Medulla oblongata (tissue), 1 donor: ENCODE measurements around the gene GMPR2.

Experiments
- DNase-seq: peaks from one replicate; pipeline ENCODE4 v3.0.0-alpha.2; 2015; ENCODE audit errors: extremely low spot score

The GMPR2 gene

DNA sequence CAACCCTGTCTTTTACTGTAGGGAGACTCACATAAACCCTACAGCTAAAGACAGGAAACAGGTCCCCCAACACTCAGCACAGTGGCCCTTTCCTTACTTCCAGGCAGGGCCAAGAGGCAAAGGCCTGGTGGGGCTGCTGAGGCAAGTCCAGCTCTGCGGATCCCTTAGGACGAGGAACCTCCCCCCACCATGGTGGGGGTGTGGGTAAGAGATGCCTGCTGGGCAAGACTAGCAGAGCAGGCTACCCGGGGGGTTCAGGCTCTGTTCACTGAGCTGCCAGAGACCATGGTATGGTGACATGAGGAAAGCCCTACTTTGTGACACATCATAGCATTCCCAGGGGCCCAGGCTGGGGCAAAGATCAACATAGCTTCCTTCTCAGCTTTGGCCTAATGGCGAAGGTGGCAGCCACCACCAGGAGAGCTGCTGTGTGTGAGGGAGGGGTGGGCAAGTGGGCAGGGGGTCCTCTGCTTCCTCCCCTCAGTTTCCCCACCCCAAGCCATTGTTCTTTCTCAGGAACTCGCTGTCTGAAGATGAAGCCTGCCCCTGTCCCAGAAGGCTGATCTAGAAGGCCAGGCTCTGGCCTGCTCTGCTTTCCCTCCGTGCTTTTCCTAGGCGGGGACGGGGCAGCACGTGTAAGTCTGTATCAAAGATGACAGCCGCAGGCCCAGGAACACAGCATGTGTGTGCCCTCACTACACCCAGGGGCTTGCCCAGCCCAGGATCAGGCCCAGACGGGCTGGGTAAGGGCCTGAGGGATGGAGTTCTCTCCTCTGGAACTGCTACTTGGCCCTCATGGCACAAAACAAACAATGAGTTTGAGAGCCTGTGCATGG is 19.8 kb downstream of the GMPR2 start:
- no peak for DNase-seq

DNA sequence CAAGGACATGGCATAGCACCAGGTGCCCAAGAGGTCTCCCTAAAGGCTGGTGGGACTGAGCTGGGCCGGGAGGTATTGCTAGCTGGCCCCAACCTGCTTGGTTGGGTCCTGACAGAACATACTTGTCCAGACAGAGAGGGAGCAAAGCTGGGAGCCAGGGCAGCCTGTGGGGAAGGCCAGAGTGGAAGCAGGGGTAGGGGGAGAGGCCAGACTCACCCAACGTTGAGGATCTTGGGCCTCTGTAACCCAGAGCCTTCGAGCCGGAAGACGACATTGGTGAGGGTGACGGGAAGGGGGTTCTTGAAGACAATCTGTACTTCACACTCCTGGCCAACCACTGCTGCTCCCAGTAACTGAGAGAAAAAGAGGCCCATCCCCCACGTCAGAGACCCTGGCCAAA is 21.2 kb downstream of the GMPR2 start:
- no peak for DNase-seq

DNA sequence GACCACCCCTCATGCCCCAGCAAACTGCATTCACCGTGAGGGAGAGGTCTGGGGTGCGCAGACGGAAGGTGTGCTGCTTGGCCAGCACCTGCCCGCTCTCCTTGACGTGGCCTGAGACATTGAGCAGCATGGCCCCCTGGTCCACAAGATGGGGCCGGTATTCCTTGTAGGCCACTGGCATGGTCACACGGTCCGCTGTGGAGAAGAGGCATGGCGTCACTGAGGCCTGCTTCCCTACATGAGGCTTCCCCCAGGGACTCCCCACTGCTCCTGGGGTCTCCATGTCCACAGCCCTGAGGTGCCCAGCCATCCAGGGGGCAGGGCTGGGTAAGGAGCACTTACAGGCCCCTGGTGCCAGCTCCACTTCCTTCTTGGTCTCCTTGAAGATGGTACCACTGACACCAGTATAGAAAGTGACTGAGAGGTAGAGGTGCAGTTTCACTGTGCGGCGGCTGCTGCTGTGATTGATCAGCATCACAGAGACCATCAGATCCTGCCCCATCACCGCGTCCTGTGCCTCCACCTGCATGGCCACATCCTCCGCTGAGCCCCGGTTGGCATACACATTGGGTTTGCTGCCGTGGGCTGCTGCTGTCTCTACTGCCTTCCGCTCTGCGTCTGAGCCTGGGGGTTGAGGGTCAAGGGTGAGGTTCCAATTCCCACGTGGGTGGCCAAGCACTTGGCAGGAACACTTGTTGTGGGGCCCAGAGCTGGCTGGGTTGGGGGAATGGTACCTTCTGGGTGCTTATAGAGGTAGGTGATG is 22.1 kb downstream of the GMPR2 start:
- no peak for DNase-seq

DNA sequence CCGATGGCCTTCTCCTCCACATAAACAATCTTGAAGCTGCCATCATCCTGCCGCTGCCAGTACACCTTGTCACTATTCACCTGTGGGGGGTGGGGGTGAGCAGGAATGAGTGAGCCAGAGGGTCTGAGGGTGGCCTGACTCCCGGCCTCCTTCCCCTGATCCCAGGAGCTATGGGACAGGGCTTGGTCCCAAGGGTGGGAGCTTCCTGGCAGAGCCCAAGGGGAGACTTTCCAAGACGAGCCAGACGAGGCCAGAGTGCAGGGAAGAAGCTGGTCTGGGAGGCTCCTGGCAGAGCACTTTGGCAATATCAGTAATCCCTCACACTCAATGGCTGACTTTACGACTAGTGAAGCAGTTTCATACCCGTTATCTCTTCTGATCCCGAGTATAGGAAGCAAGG is 22.7 kb downstream of the GMPR2 start:
- no peak for DNase-seq

DNA sequence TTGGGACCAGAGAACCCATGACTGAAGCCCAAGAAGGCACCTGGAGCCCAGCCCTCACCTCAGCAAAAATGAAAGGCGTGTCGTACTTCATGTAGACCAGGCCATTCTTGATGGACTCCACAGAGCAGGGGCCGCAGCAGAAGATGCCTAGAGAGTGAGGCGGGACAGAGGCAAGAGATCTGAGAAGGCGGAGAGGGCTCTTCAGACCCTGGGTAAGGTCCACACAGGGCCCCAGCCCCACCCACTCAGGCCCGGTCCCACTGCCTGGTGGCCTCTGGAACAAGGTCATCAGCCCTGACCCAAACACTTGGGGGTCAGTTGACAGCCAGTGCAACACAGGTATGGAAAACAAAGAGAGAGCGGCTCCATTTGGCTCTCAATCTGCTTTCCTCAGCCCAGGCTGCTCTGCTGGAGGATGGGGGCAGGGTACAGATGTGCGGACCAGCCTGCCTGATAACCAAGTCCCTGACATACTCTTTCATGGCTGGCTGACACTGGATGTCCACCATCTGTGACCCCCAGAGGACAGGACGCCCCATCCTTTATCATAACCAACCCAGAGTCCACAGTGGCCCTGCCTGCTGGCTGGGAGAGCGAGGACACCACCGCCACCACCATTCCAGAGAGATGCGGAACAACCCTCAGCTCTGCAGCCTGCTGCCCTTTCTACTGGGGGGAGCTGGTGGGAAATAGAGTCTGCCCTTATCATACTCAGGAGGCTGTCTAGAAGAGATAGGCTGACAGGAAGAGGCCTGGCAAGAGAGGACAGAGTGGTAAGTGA is 23.4 kb downstream of the GMPR2 start:
- DNase-seq: no peak

DNA sequence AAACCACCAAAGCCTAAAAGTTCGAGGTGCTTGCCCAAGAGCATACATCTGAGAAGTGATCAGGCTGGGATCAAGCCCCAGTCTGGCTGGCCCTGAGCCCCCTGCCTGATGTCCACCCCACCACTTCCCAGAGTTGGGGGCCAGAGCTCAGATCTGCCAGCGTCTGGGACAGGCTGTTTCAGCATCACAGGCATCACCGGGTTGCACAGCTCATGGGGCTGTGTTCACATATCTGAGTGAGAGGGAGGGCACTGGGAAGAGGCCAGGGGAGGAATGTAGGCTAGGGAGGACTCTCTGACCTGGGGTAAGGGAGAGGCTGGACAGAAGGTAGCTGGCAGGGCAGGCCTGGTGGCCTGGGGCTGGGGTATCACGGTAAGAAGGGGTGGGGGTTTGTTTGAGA is 24.2 kb downstream of the GMPR2 start:
- no peak for DNase-seq

DNA sequence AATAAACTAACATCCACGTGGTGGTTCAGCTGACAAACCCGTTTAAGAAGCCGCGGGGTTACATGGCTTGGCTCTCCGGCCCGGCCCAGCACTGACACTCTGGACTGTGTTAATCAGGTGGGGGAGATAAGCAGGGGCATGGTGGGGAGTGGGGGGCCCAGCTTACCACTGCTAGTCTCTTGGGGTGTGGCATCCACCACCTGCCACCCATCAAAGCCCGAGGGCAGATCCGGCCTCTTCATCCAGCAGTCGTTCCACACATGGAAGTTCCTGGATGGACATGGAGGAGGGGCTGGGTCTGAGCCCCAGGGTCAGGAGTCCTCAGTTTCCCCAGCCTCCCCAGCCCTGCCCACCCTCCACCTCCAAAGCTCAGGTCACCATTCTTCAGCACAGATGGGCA is 25.4 kb downstream of the GMPR2 start:
- DNase-seq: no peak

DNA sequence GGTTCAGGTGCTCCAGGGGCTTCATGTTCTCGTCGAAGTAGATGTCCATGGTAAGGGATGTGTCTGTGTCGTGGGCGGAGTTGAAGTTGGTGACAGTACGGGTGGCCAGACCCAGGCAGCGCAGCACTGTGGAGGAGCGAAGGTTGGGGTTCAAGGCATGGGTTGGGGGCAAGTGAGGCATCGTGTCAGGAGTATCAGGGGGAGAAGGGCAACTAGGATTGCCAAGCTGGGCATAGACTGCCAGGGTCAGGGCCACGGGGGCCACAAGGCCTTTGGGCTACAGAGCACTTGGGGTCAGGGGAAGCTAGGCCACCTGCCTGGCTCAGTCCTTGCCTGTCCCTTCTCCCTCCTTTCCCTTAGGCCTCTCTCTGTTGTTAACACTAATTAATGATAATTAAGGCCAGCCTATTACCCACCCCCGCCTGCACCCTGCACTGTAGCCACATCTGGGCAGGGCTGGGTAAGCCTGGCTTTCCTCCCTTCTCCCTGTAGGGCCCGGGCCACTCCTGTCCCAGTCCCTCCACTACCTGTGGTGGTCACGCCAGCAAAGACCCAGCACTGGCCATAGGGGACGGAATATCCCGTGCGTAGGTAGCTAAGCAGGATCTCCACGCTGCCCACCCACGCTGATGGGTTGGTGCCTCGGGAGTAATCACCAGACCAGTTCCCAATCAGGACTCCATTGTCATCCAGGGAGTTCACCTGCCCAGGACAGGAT is 26.0 kb downstream of the GMPR2 start:
- DNase-seq: no peak

DNA sequence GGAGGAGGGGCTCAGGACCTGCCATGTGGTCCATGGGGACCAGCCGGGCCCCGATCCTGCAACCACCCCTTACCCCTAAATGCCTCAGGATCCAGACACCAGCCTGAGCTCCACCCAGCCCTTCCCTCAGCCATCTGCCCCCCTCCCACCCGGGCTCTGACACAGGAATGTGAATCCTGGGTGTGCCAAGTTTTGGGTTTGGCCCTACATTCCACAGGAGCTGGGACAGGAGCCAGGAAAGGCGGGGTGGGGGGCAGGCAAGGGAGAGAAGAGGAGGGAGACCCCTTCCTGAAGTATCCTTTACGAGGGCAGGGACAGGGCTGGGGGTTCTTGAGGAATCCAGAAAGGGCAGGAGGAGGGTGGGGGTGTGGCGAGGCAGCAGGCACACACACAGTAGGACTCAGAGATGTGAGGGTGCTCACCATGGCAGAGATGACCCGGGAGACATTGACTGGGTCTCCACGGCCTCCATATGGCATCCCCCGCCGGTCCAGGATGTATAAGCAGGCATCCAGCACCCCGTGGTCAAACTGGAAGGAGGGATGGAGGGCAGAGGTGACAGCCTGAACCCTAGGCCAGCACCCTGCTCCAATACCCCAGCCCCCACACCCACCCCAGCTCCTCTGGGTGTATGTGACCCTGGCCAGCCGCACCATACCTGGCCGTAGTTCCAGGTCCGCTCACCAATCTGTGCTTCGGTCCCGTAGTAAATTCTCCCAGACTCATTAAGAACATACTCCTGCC is 26.7 kb downstream of the GMPR2 start:
- no peak for DNase-seq

DNA sequence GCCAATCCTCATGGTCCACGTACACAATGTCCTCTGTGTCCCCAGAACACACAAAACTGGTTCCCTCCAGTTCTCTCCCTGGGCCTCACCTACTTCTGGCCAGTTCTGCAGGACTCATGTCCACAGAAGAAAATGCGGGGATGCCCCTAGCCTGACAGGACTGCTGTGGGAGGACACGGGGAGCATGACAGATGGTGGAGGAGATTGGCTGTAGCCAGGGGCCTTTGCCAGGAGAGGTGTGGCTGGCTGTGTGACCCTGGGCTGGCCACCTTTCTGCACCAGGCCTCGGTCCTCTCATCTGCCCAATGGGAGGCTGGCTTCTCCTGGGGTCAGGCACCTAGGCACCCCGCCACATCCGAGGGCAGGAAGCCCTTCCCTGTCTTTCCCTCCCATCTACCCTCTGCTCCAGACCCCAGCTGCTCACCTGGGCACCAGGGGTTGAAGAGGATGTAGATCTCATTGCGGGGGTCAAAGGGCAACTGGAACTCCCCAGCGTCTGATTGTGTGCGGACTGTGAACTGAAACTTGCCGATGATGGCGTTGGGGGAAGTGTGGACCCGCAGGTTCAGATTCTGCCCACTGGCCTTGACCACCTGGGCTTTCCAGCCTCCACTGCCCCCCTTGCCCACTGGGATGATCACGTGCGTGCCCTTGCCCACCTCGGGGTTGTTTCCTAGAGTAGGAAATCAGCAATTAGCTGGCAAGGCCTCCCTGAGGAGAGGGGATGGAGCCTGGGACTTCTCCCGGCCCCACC is 27.5 kb downstream of the GMPR2 start:
- DNase-seq: no peak

DNA sequence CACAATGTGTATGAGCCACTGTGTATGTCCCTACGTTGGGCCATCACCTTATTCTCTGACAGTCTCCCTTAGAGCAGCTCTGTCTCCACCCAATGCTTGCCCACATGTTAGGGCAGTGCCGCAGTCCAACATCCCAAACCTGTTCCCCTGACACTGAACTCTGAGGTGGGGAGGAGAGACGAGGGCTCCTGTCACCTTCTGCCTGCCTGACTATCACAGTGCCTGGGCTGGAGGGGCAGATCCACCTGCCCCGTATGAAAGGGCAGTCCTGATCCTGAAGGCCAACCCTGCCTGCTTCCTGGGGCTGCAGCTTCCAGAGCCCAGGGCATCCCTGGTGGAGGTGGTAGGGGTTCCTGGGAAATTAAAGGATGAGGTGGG is 28.0 kb downstream of the GMPR2 start:
- DNase-seq: no peak

DNA sequence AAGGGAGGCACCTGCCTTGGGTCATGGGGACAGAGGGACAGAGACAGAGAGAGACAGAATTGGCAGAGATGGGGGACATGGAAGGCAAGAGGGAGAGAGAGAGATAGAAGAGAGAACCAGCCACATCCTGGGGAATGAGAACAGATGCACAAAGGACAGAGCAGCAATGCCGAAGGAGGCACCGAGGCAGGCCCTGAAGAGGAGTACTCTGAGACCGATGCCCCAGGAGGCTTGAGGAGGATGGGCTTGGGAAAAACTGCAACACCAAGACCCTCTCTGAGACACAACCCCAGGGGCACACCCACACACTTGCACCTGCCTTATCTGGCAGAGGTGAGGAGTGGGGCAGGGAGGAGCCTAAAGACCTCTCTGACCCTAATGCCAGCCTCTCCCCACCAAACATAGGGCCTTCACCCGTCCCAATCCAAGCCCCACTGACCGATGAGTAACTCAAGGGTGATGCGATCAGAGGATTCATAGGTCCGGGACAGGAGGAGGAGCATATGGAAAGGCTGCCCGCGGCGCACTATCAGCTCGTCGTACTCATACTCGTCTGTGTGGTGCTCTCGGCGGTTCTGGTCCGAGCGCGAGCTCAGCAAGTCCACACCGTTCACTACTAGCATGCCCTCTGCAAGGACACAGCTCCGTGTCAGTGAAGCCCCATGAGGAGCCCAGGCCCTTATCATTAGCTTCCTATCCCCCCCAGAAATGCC is 28.7 kb downstream of the GMPR2 start:
- DNase-seq: no peak

DNA sequence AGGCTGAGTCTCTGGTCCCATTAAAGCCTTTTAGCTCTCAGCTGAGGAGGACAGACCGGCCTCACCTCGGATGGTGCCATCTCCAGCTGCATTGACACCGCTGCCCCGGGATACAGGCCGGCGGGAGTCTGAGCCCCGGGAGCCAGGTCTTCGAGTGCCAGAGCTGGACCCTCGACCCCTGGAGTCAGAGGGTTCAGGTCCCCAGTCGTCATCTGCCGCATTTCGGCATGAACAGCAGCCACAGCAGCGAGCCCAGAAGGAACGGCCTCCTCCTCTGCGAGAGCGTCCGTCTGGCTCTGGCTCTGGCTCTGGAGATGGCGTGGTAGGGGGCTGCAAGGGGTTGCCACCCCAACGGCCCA is 29.2 kb downstream of the GMPR2 start:
- no peak for DNase-seq

DNA sequence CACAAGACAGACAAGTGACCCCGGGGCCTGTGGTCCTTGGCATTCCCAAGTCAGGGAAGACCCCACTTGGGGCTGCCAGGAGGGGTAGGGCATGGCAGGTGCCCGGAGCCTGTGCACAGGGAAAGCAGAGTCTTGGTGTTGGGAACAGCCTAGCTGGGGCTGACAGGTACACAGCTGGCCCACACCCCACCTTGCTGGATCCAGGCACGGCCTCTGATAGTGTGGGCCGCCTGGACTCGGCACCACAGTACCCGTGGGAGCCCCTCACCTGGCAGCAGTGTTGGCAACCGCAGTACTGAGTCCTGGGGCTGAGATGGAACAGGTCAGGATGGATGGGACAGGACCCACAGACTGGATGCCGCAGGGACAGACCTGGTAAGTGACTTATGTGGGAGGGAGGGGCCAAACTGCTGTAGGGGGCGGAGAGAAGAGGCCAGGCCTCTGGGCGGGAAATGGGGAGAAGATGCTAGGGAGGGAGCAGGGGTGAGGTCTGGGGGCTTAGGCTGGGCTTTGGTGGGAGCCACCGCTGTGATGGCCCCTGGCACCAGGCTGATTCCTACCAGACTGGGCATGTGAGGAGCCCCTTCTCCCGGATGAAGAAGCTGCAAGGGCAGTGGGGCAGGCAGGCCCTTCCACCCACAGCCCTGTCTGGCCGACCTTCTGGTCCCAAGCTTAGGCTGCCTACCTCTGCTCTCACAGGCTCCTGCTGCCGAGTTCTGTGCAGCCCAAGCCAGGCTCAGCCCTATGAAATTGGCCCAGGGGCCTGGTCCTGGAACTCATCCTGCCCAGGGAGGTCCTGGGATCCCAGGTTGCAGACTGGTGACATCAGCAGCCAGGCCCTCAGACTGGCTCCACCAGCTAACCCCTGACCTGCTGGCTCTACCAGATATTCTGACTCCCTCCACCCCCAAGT is 30.3 kb downstream of the GMPR2 start, which contains the start of gene TGM1:
TSS of gene TGM1 (minus strand) at position 357 of the 913 bp plus-strand sequence. CDS start 825 bp downstream, outside the sequence.
- no peak for DNase-seq

DNA sequence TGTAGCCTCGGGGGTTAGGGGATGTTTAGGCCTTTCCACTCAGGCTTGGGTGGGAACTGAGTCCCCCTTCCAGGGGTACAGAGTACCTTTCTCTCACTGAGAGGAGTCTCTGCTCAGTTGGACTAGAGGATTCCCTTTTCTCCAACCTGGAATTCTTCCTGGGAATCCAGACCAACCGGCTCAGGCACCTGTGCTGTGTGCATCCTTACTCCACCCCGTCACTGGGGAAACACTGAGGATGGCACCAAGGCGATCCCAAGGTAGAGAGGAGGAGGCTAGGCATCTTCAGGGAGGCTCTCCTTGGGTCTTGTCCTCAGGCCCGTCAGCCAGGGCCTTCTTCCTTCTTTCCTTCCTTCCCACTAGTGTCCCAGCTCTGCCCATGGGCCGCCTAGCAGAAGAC is 31.1 kb downstream of the GMPR2 start:
- no peak for DNase-seq

DNA sequence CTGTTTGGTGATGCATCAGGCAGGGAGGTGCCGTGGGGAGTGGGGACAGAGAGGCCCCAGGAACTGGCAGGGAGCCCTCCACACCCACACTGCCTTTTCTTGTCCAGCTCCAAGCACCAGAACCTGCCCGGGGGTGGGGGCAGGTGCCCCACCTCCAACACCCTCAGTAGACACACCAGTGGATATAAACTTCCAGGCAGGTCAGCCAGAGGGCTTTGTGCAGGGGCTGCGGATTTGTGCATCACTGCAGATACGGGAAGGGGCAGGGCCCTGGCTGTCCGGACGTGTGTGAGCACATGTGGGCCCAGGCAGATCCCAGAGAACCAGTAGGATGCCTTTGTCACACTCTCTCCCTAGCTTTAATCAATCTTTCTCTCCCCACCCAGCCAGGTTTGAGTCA is 31.6 kb downstream of the GMPR2 start:
- no peak for DNase-seq

DNA sequence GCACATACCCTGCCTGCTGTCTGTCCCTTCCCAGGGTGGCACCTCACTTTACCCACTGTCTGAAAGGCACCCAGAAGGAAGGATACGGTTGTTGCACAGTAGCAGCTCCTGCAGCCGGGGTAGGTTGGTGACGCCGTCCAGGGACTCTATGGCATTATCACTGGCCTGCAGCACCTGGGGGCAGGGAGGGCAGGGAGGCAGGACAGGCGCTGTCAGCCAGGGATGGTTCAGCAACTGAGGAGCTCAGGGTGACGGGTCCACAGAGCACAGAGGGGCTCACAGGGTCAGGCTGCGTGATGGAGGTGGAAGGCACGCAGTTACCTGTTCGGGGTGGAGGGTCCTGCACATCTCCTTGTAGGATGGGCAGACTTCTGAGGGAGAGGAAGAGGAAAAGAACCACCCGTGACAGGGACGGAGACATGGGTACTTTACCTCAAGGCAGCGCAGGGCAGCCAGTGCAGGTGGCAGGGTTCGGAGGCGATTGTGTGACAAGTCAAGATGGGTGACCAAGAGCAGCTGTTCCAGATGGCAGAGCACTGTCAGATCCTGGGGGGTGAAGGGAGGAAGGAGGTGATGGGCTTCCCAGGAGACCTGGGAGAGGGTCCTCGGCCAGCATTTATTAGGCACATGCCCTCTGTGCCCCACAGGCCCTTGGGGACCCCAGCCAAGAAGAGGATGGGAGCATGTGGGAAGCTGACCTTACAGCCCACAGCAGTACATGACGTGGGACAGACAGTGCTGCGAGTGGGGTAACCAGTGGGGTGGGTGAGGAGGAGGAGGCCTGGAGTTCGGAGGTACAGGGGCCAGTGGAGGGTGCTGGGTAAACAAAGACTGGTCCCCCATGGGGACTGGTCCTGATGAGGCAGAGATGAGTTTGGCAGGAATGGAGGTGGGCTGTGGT is 33.9 kb downstream of the GMPR2 start:
- no peak for DNase-seq

DNA sequence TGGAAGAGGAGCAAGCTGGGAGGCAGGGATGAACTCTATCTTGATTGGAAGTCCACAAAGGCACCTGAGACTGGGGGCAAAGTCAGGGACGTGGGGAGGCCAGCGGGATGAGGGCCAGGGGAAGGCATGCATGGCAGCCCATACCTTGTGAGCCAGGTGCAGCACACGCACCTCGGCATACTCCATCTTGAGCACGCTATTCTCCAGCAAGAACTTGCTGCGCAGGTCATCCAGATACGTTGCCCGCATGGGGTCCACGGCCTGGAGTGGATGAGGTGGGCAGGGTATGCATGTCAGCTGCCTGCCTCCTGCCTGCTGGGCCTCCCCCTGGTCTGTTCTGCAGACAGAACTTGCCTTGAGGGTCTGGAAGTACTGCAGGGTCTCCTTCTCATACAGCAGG is 34.8 kb downstream of the GMPR2 start:
- DNase-seq: no peak
